NT2/D1 (cell line): Measurements from ENCODE around the gene PPP1R14D.

ENCODE experiments used
- DNase-seq: peaks from one replicate; pipeline ENCODE4 v3.0.0-alpha.2; 2011; ENCODE audit warnings: low read depth, low spot score
- H3K27me3 ChIP-seq: 2 replicates; pipeline ENCODE4 v1.6.0; 2011; ENCODE audit warnings: mild to moderate bottlenecking; ENCODE audit not compliant: insufficient read length, insufficient read depth
- H3K36me3 ChIP-seq: 2 replicates; pipeline ENCODE4 v1.6.1; 2011; ENCODE audit warnings: mild to moderate bottlenecking, low read length, mixed read lengths; ENCODE audit not compliant: insufficient read depth, insufficient read length
- H3K4me1 ChIP-seq: 2 replicates; pipeline ENCODE4 v1.5.1; 2011; ENCODE audit not compliant: insufficient read depth, insufficient read length
- H3K4me3 ChIP-seq: 2 replicates; pipeline ENCODE4 v1.5.1; 2011; ENCODE audit warnings: low read depth; ENCODE audit not compliant: insufficient read length
- H3K9ac ChIP-seq: 2 replicates; pipeline ENCODE4 v1.6.0; 2011; ENCODE audit warnings: low read depth; ENCODE audit not compliant: insufficient read length
- H3K9me3 ChIP-seq: 2 replicates; pipeline ENCODE4 v1.5.1; 2011; ENCODE audit warnings: mild to moderate bottlenecking, low read length; ENCODE audit not compliant: insufficient read depth
- SUZ12 ChIP-seq: IDR thresholded peaks from 2 replicates; pipeline ENCODE4 v1.6.1; 2011; ENCODE audit not compliant: insufficient read length, insufficient read depth; ENCODE audit errors: extremely low read depth
- YY1 ChIP-seq: IDR thresholded peaks from 2 replicates; pipeline ENCODE4 v1.6.1; 2011; ENCODE audit not compliant: insufficient read length, insufficient read depth
- ZNF274 ChIP-seq: IDR thresholded peaks from 2 replicates; pipeline ENCODE4 v1.6.1; 2011; ENCODE audit warnings: mild to moderate bottlenecking, low read depth, low read length

Gene PPP1R14D

DNA sequence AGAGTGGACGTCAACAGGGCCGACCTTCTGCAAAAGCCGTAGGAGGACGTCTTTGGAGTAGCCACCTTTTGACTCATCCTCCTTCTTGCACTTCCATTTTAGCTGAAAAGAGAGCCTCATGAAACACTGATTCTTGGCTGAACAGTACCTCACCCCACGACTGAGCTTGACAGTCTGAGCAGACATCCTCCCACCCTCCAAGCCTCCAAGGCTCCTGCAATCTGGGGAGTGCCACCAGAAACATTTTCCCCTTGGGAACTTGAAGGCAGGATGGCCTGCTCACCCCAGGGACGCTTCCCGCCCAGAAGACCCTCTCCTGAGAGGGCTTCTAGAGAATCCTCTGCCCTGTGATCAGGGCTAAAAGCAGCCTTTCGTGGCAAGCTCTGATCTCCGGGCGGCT is 53.5 kb downstream of the PPP1R14D start:
- H3K4me3 ChIP-seq = no peak overlapping the region
- no peaks in the 10 kb centered on the region for H3K4me1 ChIP-seq
- TF ChIP-seq SUZ12 (no peak), ZNF274 (no peak), YY1 (no peak)
- no peaks in the 10 kb centered on the region for H3K9me3 ChIP-seq
- no peak for DNase-seq
- H3K27me3 ChIP-seq = no peaks in the 10 kb centered on the region
- H3K36me3 ChIP-seq = peaks cover 76% of the 10 kb centered on the region
- H3K9ac ChIP-seq = no peak overlapping the region

DNA sequence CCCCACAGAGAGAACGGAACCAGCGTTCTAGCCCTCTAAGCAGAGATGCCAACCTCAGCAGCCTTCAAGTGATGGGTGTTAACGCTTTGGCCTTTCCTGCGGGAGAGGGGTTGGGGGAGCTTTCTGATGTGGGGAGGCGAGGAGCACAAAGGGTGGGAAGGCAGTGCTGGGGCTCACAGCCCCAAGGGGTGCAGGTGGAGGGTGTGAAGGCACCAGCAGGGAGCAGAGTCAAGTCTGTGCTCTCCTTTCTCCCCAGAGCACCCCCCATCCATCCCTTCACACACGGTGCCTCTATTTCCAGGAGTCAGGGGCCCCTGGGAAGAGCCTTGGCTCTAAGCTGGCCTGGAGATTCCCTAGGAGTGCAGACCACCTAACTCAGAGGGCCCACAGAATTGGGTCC is 54.6 kb downstream of the PPP1R14D start:
- TF ChIP-seq SUZ12 = no peak
- TF ChIP-seq YY1 = no peak
- no peak for TF ChIP-seq ZNF274
- no peak for DNase-seq
- peaks cover 73% of the 10 kb centered on the region for H3K36me3 ChIP-seq
- no peaks in the 10 kb centered on the region for H3K9me3 ChIP-seq
- H3K27me3 ChIP-seq = no peaks in the 10 kb centered on the region
- no peak overlapping the region for H3K4me3 ChIP-seq
- no peak overlapping the region for H3K9ac ChIP-seq
- H3K4me1 ChIP-seq = no peaks in the 10 kb centered on the region

DNA sequence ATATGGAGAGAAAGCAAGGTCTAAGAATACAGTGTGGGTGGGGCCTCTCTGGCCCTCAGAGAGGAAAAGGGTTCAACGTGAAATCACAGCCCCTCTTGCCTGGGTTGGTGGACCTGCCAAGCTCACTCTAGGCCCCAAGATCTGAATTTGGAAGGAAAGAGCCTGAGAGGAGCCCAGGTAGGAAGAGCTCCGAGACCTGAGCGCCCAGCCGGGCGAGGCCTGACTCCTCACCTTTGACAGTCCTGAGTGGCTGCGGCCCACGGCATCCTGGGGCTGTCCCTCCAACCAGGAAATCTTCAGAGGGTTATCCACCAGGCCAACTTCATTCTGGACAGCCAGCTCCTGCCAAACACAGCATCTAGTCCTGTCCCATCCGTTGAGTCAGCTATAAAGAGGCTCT is 55.0 kb downstream of the PPP1R14D start:
- no peaks in the 10 kb centered on the region for H3K4me1 ChIP-seq
- peaks cover 73% of the 10 kb centered on the region for H3K36me3 ChIP-seq
- TF ChIP-seq YY1 = no peak
- no peak for TF ChIP-seq SUZ12
- TF ChIP-seq ZNF274 = no peak

DNA sequence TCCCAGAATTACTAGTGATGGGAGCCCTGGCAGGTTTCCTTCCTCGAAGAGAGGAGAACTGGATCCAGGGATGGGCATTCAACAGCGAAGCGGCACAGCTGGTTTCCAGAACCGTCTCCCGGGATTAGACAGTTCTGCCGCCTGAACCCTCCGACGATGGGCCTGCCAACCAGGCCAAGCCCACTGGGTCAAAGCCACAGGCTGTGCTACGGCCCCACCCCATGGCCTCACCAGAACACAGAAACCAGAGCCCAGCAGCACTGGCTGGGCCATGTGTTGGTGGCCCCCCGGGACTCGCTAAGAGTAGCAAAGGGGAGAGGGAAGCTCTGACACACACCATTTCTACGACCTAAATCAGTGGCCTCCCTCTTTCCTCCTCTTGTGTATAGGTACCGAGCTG is 56.5 kb downstream of the PPP1R14D start:
- Histone ChIP-seq H3K4me1 (peaks cover 8% of the 10 kb centered on the region), H3K9ac (no peak overlapping the region), H3K36me3 (peaks cover 83% of the 10 kb centered on the region), H3K4me3 (no peak overlapping the region), H3K9me3 (no peaks in the 10 kb centered on the region), H3K27me3 (no peaks in the 10 kb centered on the region)
- DNase-seq = no peak
- TF ChIP-seq ZNF274 (no peak), SUZ12 (no peak), YY1 (no peak)

More for the DNA sequence above, 55.0 kb downstream of the PPP1R14D start:
- Histone ChIP-seq H3K9me3 (no peaks in the 10 kb centered on the region), H3K27me3 (no peaks in the 10 kb centered on the region), H3K4me3 (no peak overlapping the region), H3K9ac (no peak overlapping the region)
- DNase-seq = no peak

DNA sequence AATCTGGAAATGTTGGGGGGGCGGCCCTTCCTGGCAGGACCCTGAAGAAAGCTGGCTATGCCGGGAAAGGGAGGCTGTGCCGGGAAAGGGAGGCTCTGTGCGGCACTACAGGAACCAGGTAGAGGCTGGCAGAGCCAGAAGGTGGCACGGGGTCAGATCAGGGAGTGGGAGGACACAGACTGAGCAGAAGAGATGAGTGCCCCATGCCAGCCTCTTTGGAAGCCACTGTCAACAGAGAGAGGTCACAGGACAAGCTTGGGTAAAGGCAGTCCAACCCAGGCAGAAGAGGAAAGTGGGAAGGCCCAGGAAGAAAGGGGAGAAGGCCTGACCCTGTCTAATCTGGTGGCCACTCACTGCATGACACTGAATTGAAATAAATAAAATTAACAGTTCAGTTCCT is 57.3 kb downstream of the PPP1R14D start:
- Histone ChIP-seq H3K9ac (no peak overlapping the region), H3K4me3 (no peak overlapping the region), H3K9me3 (no peaks in the 10 kb centered on the region), H3K4me1 (peaks cover 11% of the 10 kb centered on the region), H3K36me3 (peaks cover 76% of the 10 kb centered on the region), H3K27me3 (no peaks in the 10 kb centered on the region)
- DNase-seq = no peak
- no peak for TF ChIP-seq YY1
- TF ChIP-seq SUZ12 = no peak
- no peak for TF ChIP-seq ZNF274

DNA sequence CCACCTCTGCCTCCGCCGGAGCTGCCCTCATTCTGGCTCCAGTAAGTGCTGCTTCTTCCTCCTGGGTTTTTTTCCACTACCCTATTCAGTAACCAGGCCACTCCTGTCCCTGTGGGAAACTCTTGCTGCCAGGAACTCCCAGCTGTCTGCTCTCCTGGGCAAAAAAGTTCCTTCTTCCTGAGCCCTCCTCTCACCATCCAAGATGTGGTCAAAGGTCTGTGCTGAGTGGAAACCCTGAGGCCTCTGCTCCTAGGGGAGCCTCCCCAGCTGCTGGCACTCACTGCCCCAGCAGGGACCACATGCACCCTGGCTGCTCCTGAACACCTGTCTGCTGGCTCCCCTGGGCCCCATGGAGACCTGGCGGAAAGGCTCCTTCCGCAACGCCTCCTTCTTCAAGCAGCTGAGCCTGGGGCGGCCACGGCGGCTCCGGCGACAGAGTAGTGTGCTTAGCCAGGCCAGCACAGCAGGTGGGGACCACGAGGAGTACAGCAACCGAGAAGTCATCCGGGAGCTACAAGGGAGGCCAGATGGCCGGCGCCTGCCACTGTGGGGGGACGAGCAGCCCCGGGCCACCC is 58.3 kb downstream of the PPP1R14D start:
- Histone ChIP-seq H3K9ac (no peak overlapping the region), H3K4me1 (peaks cover 17% of the 10 kb centered on the region), H3K36me3 (peaks cover 66% of the 10 kb centered on the region), H3K27me3 (no peaks in the 10 kb centered on the region), H3K9me3 (no peaks in the 10 kb centered on the region), H3K4me3 (no peak overlapping the region)
- no peak for DNase-seq
- TF ChIP-seq YY1 (no peak), SUZ12 (no peak), ZNF274 (no peak)

DNA sequence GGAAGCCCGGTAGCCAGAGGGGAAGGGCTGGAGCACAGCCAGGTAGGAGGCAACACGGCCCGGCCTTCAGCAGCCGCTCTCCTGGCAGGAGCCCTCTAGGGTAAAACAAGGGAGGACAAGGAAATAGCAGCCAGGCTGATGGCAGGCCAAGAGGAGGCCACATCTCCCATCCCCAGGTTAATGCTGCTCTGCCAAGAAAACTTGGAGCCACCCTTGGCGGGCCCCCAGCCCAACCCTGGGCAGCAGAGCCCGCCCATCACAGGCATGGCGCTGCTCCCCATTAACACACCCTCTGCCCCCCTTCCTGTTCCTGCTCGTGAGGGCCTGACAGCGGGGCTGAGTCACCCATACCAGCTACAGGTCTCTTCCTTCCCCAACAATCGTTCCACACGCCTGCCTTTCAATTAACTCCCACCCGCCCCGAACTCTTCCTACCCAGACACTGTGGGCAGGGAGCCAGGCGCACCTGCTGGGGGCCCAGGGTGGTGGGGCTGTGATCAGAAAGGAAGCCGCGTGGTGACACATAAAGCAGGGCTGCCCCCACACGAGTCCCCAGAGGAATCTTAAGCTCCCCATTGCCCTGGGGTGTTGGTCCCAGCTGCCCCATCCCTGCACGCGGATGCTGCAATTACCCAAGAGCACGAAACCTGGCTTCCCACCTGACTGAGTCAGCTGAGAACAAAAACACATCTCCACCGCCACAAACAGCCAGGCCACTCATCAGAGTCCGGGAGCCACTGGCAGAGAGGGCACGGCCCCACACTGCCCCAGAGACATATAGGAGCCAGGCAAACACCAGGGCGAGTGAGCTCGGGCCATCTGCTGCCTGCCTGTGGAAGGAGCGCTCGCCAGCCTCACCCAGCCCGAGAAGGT is 59.0 kb downstream of the PPP1R14D start, which contains the start of gene C15orf62:
TSS of gene C15orf62 (plus strand) at position 707 of the 873 bp plus-strand sequence. CDS start 516 bp downstream, outside the sequence.
- peaks cover 17% of the 10 kb centered on the region for H3K4me1 ChIP-seq
- no peaks in the 10 kb centered on the region for H3K9me3 ChIP-seq
- H3K9ac ChIP-seq = peak within 1 kb of the TSS; percentile 42
- peaks cover 58% of the 10 kb centered on the region for H3K36me3 ChIP-seq
- no peaks in the 10 kb centered on the region for H3K27me3 ChIP-seq
- no peak within 1 kb of the TSS for H3K4me3 ChIP-seq
- TF ChIP-seq YY1 = no peak
- no peak for TF ChIP-seq SUZ12
- TF ChIP-seq ZNF274 = no peak
- DNase-seq = no peak
